CD14-positive monocyte (primary cell): ENCODE results near the gene AFG1L. TPM values are rescaled to one million over a fixed set of nuclear protein-coding genes. Genes with fewer than 3 reads are reported as not detected.

Experiments
- DNase-seq, 3 donors: peaks; one replicate each; pipeline ENCODE4 v3.0.0-alpha.2; 2011 to 2022
- H2AFZ ChIP-seq: 2 replicates; pipeline ENCODE4 v1.6.0; 2012; ENCODE audit warnings: mild to moderate bottlenecking, low read depth, low read length, inconsistent platforms; ENCODE audit not compliant: insufficient read depth, poor library complexity, severe bottlenecking
- H3K27ac ChIP-seq, 2 donors: 1 replicate in 1 of 2; 2 replicates in 1 of 2; pipeline ENCODE4 v1.5.1; 2012 to 2013; ENCODE audit warnings: low read length in 2 of 2, control low read depth in 1 of 2, inconsistent platforms in 1 of 2, low read depth in 1 of 2, mild to moderate bottlenecking in 1 of 2
- H3K27me3 ChIP-seq, 2 donors: one replicate each; pipeline versions ENCODE4 v1.6.0 to v1.6.1; 2011 to 2013; ENCODE audit warnings: low read length in 2 of 2; ENCODE audit not compliant: control insufficient read depth in 2 of 2, insufficient read depth in 2 of 2
- H3K36me3 ChIP-seq, 2 donors: replicated peaks in 1 of 2; 1 replicate in 1 of 2; 2 replicates in 1 of 2; pipeline versions ENCODE4 v1.5.1 to v1.6.1; 2012 to 2013; ENCODE audit warnings: low read length in 2 of 2, control low read depth in 1 of 2, inconsistent platforms in 1 of 2, mild to moderate bottlenecking in 1 of 2; ENCODE audit not compliant: insufficient read depth in 2 of 2, control insufficient read depth in 1 of 2
- H3K4me1 ChIP-seq, 2 donors: 1 replicate in 1 of 2; 2 replicates in 1 of 2; pipeline versions ENCODE4 v1.5.1 to v1.6.1; 2012 to 2013; ENCODE audit warnings: low read length in 2 of 2, control low read depth in 1 of 2, inconsistent platforms in 1 of 2, mild to moderate bottlenecking in 1 of 2, moderate library complexity in 1 of 2; ENCODE audit not compliant: insufficient read depth in 2 of 2, control insufficient read depth in 1 of 2
- H3K4me2 ChIP-seq: replicated peaks from 2 replicates; pipeline ENCODE3; 2012; ENCODE audit warnings: low read length, moderate library complexity, mild to moderate bottlenecking; ENCODE audit not compliant: poor library complexity, severe bottlenecking; ENCODE audit errors: extremely low read depth
- H3K4me3 ChIP-seq, 3 experiments: fragments of 200-600 bp in 1 of 3; sonication (generic) in 1 of 3; replicated peaks in 1 of 3; 1 replicate in 2 of 3; 2 replicates in 1 of 3; pipeline ENCODE4 v1.5.1; 2011 to 2013; ENCODE audit warnings: low read length in 3 of 3, mild to moderate bottlenecking in 3 of 3, control low read depth in 2 of 3, low read depth in 2 of 3, inconsistent platforms in 1 of 3, moderate library complexity in 1 of 3
- H3K79me2 ChIP-seq: 2 replicates; pipeline ENCODE4 v1.6.0; 2012; ENCODE audit warnings: mild to moderate bottlenecking, control low read depth, inconsistent platforms, low read length, moderate library complexity; ENCODE audit not compliant: insufficient read depth
- H3K9ac ChIP-seq: 2 replicates; pipeline ENCODE4 v1.6.0; 2017; ENCODE audit warnings: low read length, mild to moderate bottlenecking; ENCODE audit not compliant: insufficient read depth, poor library complexity, severe bottlenecking
- H3K9me3 ChIP-seq, 2 donors: replicated peaks in 1 of 2; 1 replicate in 1 of 2; 2 replicates in 1 of 2; pipeline versions ENCODE4 v1.5.1 to v1.6.1; 2012 to 2013; ENCODE audit warnings: low read length in 2 of 2, control low read depth in 1 of 2; ENCODE audit not compliant: control insufficient read depth in 1 of 2, insufficient read depth in 1 of 2
- H4K20me1 ChIP-seq: 2 replicates; pipeline ENCODE4 v1.6.0; 2012; ENCODE audit warnings: mild to moderate bottlenecking, low read length, control low read depth, moderate library complexity; ENCODE audit not compliant: insufficient read depth
- H3K27ac Mint-ChIP-seq, 7 donors: one replicate each; pipeline ENCODE4 v1.8.0; 2020; ENCODE audit warnings: mild to moderate bottlenecking in 7 of 7, mixed read lengths in 7 of 7, moderate library complexity in 6 of 7, inconsistent platforms in 2 of 7
- H3K27me3 Mint-ChIP-seq, 3 donors: one replicate each; pipeline ENCODE4 v1.8.0; 2021 to 2022; ENCODE audit warnings: low read depth in 3 of 3, mild to moderate bottlenecking in 3 of 3, mixed read lengths in 3 of 3, moderate library complexity in 3 of 3, inconsistent platforms in 1 of 3
- H3K36me3 Mint-ChIP-seq, 2 donors: one replicate each; pipeline ENCODE4 v1.8.0; 2020; ENCODE audit warnings: mixed read lengths in 2 of 2, inconsistent platforms in 1 of 2, mild to moderate bottlenecking in 1 of 2
- H3K4me1 Mint-ChIP-seq: one replicate; pipeline ENCODE4 v1.8.0; 2020; ENCODE audit warnings: mild to moderate bottlenecking, mixed read lengths
- H3K4me3 Mint-ChIP-seq, 2 donors: one replicate each; pipeline ENCODE4 v1.8.0; 2020; ENCODE audit warnings: mild to moderate bottlenecking in 2 of 2, mixed read lengths in 2 of 2, moderate library complexity in 1 of 2
- H3K9me3 Mint-ChIP-seq, 7 donors: one replicate each; pipeline ENCODE4 v1.8.0; 2020 to 2022; ENCODE audit warnings: mixed read lengths in 7 of 7, mild to moderate bottlenecking in 6 of 7, moderate library complexity in 6 of 7, inconsistent platforms in 2 of 7
- CTCF ChIP-seq: fragments of 200-600 bp; IDR thresholded peaks from one replicate; pipeline ENCODE4 v1.8.0; 2022; ENCODE audit warnings: antibody characterized with exemption, mild to moderate bottlenecking
- WGBS: methylation state at CpG from one replicate; pipeline ENCODE4 v1.1.5; 2013; ENCODE audit warnings: missing lambda C conversion rate; ENCODE audit not compliant: insufficient coverage; 5-methylcytosine and 5-hydroxymethylcytosine counted together
- intact Hi-C, 2 donors: fragments of 100-400 bp; cut with micrococcal nuclease; formaldehyde crosslinking; loops; one replicate each; pipeline versions ENCODE4 v1.15.0 to v1.15.1; 2023
- polyA plus RNA-seq, 3 donors: library from polyadenylated mRNA; depleted of rRNA in 1 of 3; unstranded in 2 of 3; stranded (reverse) in 1 of 3; fragments of 300-500 nt in 2 of 3; fragments of >200 nt in 1 of 3; fragmentation: Illumina TruSeq in 2 of 3; gene quantifications; 1 replicate in 2 of 3; 2 replicates in 1 of 3; pipeline ENCODE4 v1.2.3, GENCODE V29; 2012 to 2021

Gene AFG1L
- polyA plus RNA-seq, 3 donors = 0.95 to 2.8 (median 2.7) TPM

DNA sequence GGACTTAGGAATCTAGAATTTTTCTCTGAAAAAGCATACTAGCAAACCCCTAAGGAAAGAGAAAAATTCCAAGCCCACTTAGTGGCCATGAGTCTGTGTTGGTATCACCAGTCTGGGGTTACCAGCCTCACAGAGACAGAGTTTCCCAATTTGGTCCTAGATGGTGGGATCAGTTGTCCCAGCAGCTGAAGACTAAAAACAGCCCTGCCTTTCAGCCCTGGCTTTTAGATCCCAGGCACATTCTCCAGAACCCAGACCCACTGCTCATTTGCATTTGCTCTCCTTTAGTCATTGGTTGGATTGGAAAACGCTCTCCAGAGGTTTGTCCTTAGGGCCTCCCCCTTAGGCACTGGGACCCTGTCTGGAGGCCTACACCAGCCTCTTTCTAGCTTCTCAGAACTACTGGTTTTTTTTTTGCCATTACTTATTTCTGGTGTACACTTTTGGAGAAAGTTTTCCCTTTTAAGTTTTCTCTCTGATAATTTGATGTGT is 226.8 kb downstream of the AFG1L start:
- no peak overlapping the region for H2AFZ ChIP-seq
- H3K9me3 ChIP-seq = no peaks in the 10 kb centered on the region
- H3K79me2 ChIP-seq = no peaks in the 10 kb centered on the region
- H3K27me3 ChIP-seq = no peaks in the 10 kb centered on the region
- no peaks in the 10 kb centered on the region for H4K20me1 ChIP-seq
- no peak for DNase-seq
- no peaks in the 10 kb centered on the region for H3K4me1 ChIP-seq
- H3K9ac ChIP-seq = no peak overlapping the region
- no peak for TF ChIP-seq CTCF
- peaks cover 0 to 2% (median 2%) of the 10 kb centered on the region in 3 donors for H3K27me3 Mint-ChIP-seq
- H3K4me1 Mint-ChIP-seq = peaks cover 4% of the 10 kb centered on the region
- H3K4me3 Mint-ChIP-seq = no peak overlapping the region
- intact Hi-C loops = loop anchor here in 1 of 2 donors (10.0 kb wide), 1 partner anchor 407 kb away; no protein-coding TSS in a partner anchor
- no peak overlapping the region for H3K4me3 ChIP-seq
- H3K36me3 ChIP-seq = no peaks in the 10 kb centered on the region
- WGBS = 88% methylated on average over 1 of the region's 1 CpG
- H3K27ac ChIP-seq = no peak overlapping the region
- H3K36me3 Mint-ChIP-seq = peaks cover 13 to 14% of the 10 kb centered on the region in 2 donors
- H3K9me3 Mint-ChIP-seq = no peaks in the 10 kb centered on the region
- H3K4me2 ChIP-seq = no peak overlapping the region
- H3K27ac Mint-ChIP-seq = no peak overlapping the region

DNA sequence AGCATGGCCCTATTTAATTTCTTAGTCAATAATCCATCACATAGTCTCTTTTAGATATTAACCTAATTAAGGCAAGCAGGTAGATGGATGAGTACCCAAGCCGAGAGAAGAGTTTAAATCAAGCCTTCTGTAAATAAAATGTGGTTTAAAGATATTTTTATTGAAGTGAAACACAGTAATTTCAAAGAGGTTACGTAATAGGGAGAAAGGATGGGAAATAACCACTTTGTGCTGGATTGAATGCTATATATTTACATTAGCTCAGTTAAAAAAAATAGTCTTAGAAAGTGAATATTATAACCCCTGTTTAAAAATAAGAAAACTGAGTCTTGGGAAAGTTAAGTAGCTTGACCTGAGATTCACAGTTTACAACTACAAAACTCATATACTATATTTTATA is 228.8 kb downstream of the AFG1L start:
- Histone ChIP-seq H3K9ac (no peak overlapping the region), H3K27ac (no peak overlapping the region), H3K4me2 (no peak overlapping the region), H3K36me3 (no peaks in the 10 kb centered on the region), H2AFZ (no peak overlapping the region), H3K9me3 (no peaks in the 10 kb centered on the region), H3K27me3 (no peaks in the 10 kb centered on the region), H3K79me2 (no peaks in the 10 kb centered on the region), H3K4me3 (no peak overlapping the region), H3K4me1 (no peaks in the 10 kb centered on the region), H4K20me1 (no peaks in the 10 kb centered on the region)
- Mint-ChIP-seq H3K4me1 (peaks cover 4% of the 10 kb centered on the region), H3K9me3 (no peaks in the 10 kb centered on the region), H3K4me3 (no peak overlapping the region), H3K27me3 (peaks cover 0 to 2% (median 2%) of the 10 kb centered on the region in 3 donors), H3K27ac (no peak overlapping the region), H3K36me3 (peaks cover 13 to 14% of the 10 kb centered on the region in 2 donors)
- WGBS = no CpG with 5 or more reads among the region's 2 CpGs
- no peak for TF ChIP-seq CTCF
- no peak for DNase-seq
- intact Hi-C loops = loop anchor here in 1 of 2 donors (10.0 kb wide), 1 partner anchor 409 kb away; no protein-coding TSS in a partner anchor
